Astrocyte (in vitro differentiated cells and primary cell): Measurements from ENCODE around the gene TEX13B. TPM values are rescaled to one million over a fixed set of nuclear protein-coding genes. Genes with fewer than 3 reads are reported as not detected.

Source experiments
- DNase-seq: peaks from one replicate; pipeline ENCODE4 v3.0.0-alpha.2; 2010; ENCODE audit warnings: low read depth
- FAIRE-seq: peaks from 2 replicates; lab custom pipeline; 2011; peaks lifted over from hg19 to GRCh38; lab: Jason Lieb, UNC
- H2AFZ ChIP-seq: 2 replicates; pipeline ENCODE4 v1.6.0; 2012; ENCODE audit warnings: low read depth, low read length, inconsistent platforms
- H3K27ac ChIP-seq: 2 replicates; pipeline ENCODE4 v1.5.1; 2011; ENCODE audit warnings: low read depth, low read length, inconsistent platforms
- H3K27me3 ChIP-seq: 2 replicates; pipeline ENCODE4 v1.6.0; 2011; ENCODE audit warnings: low read length, inconsistent platforms; ENCODE audit not compliant: insufficient read depth
- H3K36me3 ChIP-seq: 2 replicates; pipeline ENCODE4 v1.5.1; 2011; ENCODE audit warnings: low read length, inconsistent platforms; ENCODE audit not compliant: insufficient read depth
- H3K4me1 ChIP-seq: 2 replicates; pipeline ENCODE4 v1.5.1; 2011; ENCODE audit warnings: low read length, inconsistent platforms; ENCODE audit not compliant: insufficient read depth
- H3K4me2 ChIP-seq: 2 replicates; pipeline ENCODE4 v1.6.0; 2012; ENCODE audit warnings: low read length, inconsistent platforms
- H3K4me3 ChIP-seq: 2 replicates; pipeline ENCODE4 v1.5.1; 2011; ENCODE audit warnings: low read depth, mild to moderate bottlenecking, low read length, inconsistent platforms; ENCODE audit not compliant: insufficient read depth
- H3K79me2 ChIP-seq: 2 replicates; pipeline ENCODE4 v1.6.0; 2012; ENCODE audit warnings: mild to moderate bottlenecking, low read length, inconsistent platforms; ENCODE audit not compliant: insufficient read depth
- H3K9ac ChIP-seq: 2 replicates; pipeline ENCODE4 v1.6.0; 2012; ENCODE audit warnings: mild to moderate bottlenecking, low read length, inconsistent platforms
- H3K9me3 ChIP-seq: 2 replicates; pipeline ENCODE4 v1.5.1; 2012; ENCODE audit warnings: low read depth, mild to moderate bottlenecking, low read length, inconsistent platforms; ENCODE audit not compliant: insufficient read depth
- H4K20me1 ChIP-seq: 2 replicates; pipeline ENCODE4 v1.6.0; 2012; ENCODE audit warnings: low read length, inconsistent platforms; ENCODE audit not compliant: insufficient read depth
- H3K27ac Mint-ChIP-seq: one replicate; pipeline ENCODE4 v1.8.0; 2021; ENCODE audit warnings: mild to moderate bottlenecking, mixed read lengths; ENCODE audit not compliant: unreplicated experiment
- H3K27me3 Mint-ChIP-seq: one replicate; pipeline ENCODE4 v1.8.0; 2021; ENCODE audit warnings: low read depth, mixed read lengths; ENCODE audit not compliant: unreplicated experiment
- H3K36me3 Mint-ChIP-seq: one replicate; pipeline ENCODE4 v1.8.0; 2021; ENCODE audit warnings: low read depth, mixed read lengths; ENCODE audit not compliant: unreplicated experiment
- H3K4me1 Mint-ChIP-seq: one replicate; pipeline ENCODE4 v1.8.0; 2021; ENCODE audit warnings: low read depth, mixed read lengths; ENCODE audit not compliant: unreplicated experiment
- H3K4me3 Mint-ChIP-seq: one replicate; pipeline ENCODE4 v1.8.0; 2021; ENCODE audit warnings: mild to moderate bottlenecking, moderate library complexity, mixed read lengths; ENCODE audit not compliant: unreplicated experiment
- H3K9me3 Mint-ChIP-seq: one replicate; pipeline ENCODE4 v1.8.0; 2021; ENCODE audit warnings: mild to moderate bottlenecking, mixed read lengths; ENCODE audit not compliant: unreplicated experiment
- CTCF ChIP-seq: IDR thresholded peaks from 2 replicates; pipeline ENCODE4 v1.5.1; 2011; ENCODE audit warnings: low read depth, mild to moderate bottlenecking, inconsistent platforms, low read length, moderate library complexity; ENCODE audit not compliant: insufficient read depth
- EZH2 ChIP-seq: IDR thresholded peaks from 2 replicates; pipeline ENCODE4 v1.6.1; 2012; ENCODE audit warnings: mild to moderate bottlenecking, low read length, inconsistent platforms; ENCODE audit not compliant: insufficient read depth
- total RNA-seq: library from RNA; stranded (reverse); gene quantifications from 2 replicates; pipeline ENCODE4 v1.2.1, GENCODE V29; 2021

The TEX13B gene
- total RNA-seq, 1 donor from 2014 or later = not detected

- Histone ChIP-seq H3K36me3 (no peaks in the 10 kb centered on the region), H3K79me2 (no peaks in the 10 kb centered on the region), H3K4me1 (no peaks in the 10 kb centered on the region), H3K4me3 (no peak overlapping the region), H3K4me2 (no peak overlapping the region), H3K27me3 (no peaks in the 10 kb centered on the region), H3K9ac (no peak overlapping the region), H4K20me1 (no peaks in the 10 kb centered on the region), H2AFZ (no peak overlapping the region), H3K9me3 (no peaks in the 10 kb centered on the region), H3K27ac (no peak overlapping the region)
- H3K27me3 Mint-ChIP-seq = no peaks in the 10 kb centered on the region
- no peaks in the 10 kb centered on the region for H3K4me1 Mint-ChIP-seq
- TF ChIP-seq CTCF (peak; percentile 20), EZH2 (no peak)
- H3K27ac Mint-ChIP-seq = no peak overlapping the region
- DNase-seq (peak; percentile 4), FAIRE-seq (no peak)
- no peak overlapping the region for H3K4me3 Mint-ChIP-seq
- H3K36me3 Mint-ChIP-seq = peaks cover 2% of the 10 kb centered on the region
- H3K9me3 Mint-ChIP-seq = peaks cover 2% of the 10 kb centered on the region
Measured at GRCh38 chrX:108001218-108001814, 19.1 kb upstream of the TEX13B start.

- no peaks in the 10 kb centered on the region for H3K27me3 Mint-ChIP-seq
- Histone ChIP-seq H3K27me3 (no peaks in the 10 kb centered on the region), H2AFZ (no peak overlapping the region), H3K79me2 (no peaks in the 10 kb centered on the region), H3K9ac (no peak overlapping the region), H3K4me1 (no peaks in the 10 kb centered on the region), H3K9me3 (no peaks in the 10 kb centered on the region), H3K4me2 (no peak overlapping the region), H3K27ac (no peak overlapping the region), H3K36me3 (no peaks in the 10 kb centered on the region), H4K20me1 (no peaks in the 10 kb centered on the region), H3K4me3 (no peak overlapping the region)
- H3K27ac Mint-ChIP-seq = no peak overlapping the region
- no peak for FAIRE-seq
- peaks cover 2% of the 10 kb centered on the region for H3K36me3 Mint-ChIP-seq
- no peaks in the 10 kb centered on the region for H3K4me1 Mint-ChIP-seq
- DNase-seq = no peak
- H3K9me3 Mint-ChIP-seq = peaks cover 2% of the 10 kb centered on the region
- no peak overlapping the region for H3K4me3 Mint-ChIP-seq
- no peak for TF ChIP-seq EZH2
- TF ChIP-seq CTCF = no peak
Measured at GRCh38 chrX:108000751-108001150, 18.6 kb upstream of the TEX13B start.

GRCh38 chrX:107996124-107996523, 14.0 kb upstream of the TEX13B start:
- FAIRE-seq (no peak), DNase-seq (no peak)
- Histone ChIP-seq H3K4me2 (no peak overlapping the region), H3K27me3 (no peaks in the 10 kb centered on the region), H3K36me3 (no peaks in the 10 kb centered on the region), H4K20me1 (no peaks in the 10 kb centered on the region), H3K79me2 (no peaks in the 10 kb centered on the region), H3K4me1 (no peaks in the 10 kb centered on the region), H3K9ac (no peak overlapping the region), H3K9me3 (no peaks in the 10 kb centered on the region), H2AFZ (no peak overlapping the region), H3K4me3 (no peak overlapping the region), H3K27ac (no peak overlapping the region)
- H3K4me1 Mint-ChIP-seq = no peaks in the 10 kb centered on the region
- H3K4me3 Mint-ChIP-seq = no peak overlapping the region
- H3K36me3 Mint-ChIP-seq = peaks cover 11% of the 10 kb centered on the region
- TF ChIP-seq EZH2 (no peak), CTCF (no peak)
- H3K27me3 Mint-ChIP-seq = no peaks in the 10 kb centered on the region
- H3K9me3 Mint-ChIP-seq = peaks cover 5% of the 10 kb centered on the region
- H3K27ac Mint-ChIP-seq = no peak overlapping the region
